Measurements from ENCODE around the gene CALML4.
"Not testable (repeated sequence)": the region's sequence is repeated elsewhere in the genome, so short reads cannot be mapped to it uniquely, and the experiment has no call there.

The CALML4 gene

DNA sequence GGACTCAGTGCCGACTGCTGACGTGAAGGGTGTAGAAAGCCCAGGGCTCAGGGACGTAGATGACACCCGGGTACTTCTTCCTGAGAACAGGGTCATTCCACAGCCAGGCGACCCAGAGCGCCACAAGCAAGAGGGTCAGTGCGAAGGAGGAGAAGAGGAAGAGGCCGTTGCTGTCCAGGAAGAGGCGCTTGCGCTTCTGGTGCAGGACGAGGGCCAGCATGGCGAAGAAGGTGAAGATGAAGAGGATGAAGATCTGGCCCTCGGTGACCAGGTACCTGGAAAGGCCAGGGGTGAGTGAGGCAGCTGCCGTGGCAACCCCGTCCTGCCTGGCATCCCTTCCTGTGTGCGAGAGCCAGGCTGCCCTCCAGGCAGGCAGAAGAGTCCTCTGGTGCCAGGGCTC, 3.0 kb upstream of the CALML4 start:
- DNase-seq (ENCODE audit: low spot score): no peak

DNA sequence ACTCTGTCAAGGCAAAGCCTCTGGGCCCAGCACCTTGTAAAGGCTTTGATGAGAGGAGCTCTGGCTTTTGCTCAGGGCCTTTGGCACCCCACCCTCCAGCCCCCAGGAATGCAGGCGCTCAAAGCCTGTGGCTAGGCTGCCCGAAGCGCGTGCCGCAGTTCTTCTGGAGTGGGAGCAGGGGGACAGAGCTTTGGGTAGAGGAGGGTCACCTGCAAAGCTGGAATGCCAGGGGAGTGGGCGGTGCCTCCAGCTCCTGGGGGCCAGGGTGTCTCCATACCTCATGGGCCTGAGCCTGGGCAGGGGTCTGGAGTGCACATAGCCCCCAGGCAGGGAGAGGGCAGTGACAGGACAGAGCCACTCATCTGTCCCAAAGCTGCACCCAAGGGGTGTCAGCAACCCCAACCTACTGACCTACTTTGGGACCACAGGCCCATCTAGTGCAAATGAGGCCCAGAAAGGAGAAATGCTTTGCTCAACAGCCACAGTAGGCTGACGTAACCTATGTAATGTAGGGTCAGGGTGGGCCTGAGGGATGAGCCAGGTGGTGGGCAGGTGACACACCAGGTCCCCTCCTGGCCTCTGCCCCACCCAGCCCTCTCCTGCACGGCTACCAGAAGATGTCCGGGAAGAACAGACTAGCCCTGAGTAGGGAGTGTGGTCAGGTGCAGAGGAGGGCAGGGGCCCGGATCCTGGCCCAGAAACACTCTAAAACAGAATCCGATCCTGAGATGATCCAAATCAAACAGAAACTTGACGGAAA, 2.2 kb upstream of the CALML4 start:
- no peak for DNase-seq (ENCODE audit: low spot score)

DNA sequence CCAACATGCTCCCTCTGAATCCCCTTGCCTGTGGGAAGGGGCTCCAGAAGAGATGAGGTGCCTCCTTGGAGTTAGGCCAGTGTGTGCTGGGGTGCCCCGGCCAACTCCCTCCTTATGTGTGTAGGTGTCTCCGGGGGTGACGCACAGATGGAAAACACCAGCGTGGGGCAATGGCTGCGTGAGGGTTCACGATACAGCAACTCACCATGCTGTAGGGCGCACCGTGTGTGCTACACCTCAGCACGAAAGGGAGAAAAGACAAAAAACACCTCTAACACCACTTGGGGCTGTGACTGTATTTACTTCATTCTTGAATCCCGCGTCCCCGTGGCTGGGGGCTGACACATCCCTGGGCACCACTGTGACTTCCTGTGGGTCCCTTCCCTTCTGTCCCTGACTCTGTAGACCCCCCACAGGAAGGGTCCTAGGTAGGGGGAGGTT, 1.6 kb upstream of the CALML4 start:
- DNase-seq (ENCODE audit: low spot score): no peak

DNA sequence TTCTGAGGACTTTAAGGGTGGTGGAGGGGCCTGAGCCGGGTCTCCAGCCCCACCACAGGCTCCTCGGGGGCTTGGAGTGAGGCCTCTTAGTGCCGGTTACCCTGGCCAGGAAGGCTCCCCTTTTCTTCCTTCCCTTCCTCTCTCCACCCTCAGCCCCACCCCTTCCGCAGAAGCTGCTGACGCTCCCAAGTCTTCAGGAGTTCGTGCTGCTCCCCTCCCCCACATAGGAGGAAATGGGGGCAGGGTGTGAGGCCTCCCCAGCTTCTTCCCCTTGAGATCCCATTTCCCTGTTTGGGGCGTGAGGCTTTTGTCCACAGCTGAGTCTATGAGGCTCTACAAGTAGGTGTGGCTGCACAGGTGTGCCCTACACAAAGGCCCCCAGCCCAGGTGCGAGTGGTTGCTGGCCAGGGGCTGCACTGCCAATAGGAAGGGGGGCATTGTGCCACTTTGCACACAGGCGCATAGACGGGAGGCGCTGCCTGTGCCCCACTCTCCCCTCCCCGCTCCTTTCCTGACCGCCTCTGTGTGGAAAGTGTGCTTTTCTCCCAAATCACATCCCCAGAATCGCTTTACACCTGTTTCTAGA, 915 bp upstream of the CALML4 start:
- DNase-seq (ENCODE audit: low spot score): no peak

DNA sequence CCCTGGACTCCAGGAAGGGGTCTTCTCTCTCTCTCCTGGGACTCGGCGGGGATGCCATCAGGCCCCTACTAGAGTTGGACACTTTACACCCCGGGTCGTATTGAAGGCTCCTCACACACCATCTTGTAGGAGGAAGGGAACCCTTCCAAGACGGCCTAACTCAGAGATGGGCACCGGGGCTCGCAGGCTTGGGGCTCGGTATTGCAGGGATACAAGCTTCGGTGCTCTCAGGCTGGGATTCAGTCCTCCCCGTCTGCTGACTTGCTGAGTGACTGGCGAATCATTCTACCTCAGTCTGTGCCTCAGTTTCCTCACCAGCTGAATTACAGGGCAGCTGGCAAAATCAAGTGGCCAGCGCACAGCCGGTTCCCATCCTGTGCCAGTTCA, 419 bp upstream of the CALML4 start:
- DNase-seq (ENCODE audit: low spot score): no peak

DNA sequence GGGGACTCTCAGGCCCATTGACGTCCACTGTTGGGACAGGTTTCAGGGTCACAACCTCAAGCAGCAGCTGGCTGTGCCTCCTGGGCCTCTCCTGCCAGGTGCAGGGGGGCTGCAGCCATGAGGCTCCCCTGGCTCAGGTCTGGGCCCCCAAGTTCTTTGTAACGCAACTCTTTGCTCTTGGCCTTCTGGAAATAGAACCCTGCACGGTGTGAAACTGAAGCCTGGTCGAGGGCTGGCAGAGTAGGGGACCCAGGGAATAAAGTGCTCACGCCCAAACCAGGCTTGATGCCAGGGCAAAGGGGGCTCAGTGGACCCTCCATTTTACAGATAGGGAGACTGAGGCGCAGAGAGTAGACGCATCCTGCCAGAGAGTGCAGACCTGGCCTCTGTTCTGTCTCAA, 771 bp downstream of the CALML4 start:
- DNase-seq (ENCODE audit: low spot score): no peak

DNA sequence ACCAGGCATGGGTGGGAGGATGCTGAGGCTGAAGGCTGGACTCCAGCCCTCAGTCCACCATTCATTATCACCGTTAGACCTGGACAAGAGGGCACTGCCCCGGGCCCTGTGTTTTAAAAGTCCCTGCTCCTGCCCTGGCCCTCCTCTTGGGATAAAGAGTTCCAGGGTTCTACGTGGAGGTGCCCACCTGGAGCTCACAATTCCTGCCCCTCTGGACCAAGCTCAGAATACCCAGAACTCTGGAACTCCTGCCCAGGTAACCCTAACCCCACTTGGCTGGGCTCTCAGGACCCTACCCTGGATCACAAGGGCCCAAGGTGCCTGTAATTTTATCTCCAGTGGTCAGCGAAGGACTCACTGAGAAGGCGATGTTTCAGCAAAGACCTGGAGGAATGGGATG, 1.2 kb downstream of the CALML4 start:
- DNase-seq (ENCODE audit: low spot score): no peak

DNA sequence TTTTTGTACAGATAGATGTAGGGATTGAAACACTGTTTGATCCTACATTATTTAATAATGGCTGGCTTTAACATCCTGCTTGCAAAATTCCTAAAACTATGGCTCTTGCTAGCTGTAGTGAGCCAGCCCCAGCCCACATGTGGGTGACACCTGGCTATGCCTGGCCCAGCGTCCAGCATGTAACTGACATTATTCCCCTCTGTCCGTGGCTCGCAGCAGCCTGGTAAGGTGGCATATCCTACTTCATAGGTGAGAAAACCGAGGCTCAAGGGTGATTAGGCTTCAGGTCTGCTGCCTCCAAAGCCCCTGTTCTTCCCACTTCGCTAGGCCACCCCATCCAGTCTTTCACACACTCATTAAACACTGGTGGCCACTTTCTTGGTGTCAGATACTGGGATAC, 1.6 kb downstream of the CALML4 start:
- no peak for DNase-seq (ENCODE audit: low spot score)

DNA sequence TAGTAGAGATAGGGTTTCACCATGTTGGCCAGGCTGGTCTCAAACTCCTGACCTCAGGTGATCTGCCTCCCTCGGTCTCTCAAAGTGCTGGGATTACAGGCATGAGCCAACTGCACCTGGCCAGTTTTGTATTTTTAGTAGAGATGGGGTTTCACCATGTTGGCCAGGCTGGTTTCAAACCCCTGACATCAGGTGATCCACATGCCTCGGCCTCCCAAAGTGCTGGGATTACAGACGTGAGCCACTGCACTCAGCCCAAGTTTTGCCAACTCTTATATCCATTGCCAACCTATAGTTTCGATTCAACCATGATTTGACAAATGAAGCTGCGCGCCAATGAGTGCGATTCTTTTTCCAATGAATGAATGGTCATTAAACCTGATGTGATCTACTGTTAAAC, 2.1 kb downstream of the CALML4 start:
- DNase-seq (ENCODE audit: low spot score): not testable (repeated sequence)

DNA sequence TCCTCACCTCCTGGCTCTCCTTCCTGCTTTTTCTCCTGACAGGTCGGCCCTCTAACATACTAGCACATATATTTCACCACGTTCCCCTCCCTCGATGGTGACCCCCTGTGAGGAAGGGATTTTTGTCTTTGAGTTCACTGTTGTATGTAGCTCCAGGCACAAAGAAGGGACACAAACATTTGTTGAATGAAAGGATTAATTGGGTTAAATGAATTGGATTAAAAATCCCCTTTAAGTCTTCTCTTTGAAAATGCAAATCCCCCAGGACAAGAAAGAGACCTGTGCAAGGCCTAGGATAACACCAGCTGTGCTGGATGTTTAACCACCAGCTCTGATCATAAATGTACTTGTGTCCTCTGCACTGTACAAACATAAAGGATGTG, 3.3 kb downstream of the CALML4 start:
- no peak for DNase-seq (ENCODE audit: low spot score)

DNA sequence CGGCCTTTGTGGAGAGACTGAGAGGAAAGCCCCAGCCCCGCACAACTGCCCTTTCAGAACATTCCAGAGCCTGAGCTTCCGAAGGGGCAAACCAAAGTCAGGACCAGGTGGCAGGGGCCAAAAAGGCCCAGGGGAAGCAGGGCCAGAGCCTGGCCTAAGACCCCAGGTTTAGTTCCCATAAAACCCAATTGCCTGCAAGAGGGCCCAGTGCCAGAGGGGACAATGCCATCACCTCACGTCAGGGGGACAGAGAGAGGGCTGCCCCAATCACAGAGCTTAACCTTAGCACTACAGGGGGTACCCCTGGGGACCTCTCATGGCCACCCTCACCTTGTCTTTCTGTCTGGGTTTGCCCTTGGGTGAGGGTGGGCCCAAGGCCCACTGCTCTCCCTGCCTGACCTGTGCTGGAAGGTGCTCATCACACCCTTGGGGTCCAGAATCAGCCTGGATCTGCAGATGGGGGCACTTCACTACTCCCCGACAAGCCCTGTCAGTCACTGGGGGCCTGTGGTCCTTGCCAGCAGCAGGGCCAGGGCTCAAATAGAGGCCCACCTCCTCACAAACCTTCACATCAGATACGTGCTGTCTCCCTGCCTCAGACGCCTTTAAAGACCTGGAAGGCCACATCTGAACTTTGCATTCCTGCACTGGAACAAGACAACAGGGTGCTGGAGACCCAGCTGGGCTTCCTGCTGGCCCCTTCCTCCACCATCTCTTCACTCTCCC, 3.8 kb downstream of the CALML4 start:
- DNase-seq (ENCODE audit: low spot score): no peak

DNA sequence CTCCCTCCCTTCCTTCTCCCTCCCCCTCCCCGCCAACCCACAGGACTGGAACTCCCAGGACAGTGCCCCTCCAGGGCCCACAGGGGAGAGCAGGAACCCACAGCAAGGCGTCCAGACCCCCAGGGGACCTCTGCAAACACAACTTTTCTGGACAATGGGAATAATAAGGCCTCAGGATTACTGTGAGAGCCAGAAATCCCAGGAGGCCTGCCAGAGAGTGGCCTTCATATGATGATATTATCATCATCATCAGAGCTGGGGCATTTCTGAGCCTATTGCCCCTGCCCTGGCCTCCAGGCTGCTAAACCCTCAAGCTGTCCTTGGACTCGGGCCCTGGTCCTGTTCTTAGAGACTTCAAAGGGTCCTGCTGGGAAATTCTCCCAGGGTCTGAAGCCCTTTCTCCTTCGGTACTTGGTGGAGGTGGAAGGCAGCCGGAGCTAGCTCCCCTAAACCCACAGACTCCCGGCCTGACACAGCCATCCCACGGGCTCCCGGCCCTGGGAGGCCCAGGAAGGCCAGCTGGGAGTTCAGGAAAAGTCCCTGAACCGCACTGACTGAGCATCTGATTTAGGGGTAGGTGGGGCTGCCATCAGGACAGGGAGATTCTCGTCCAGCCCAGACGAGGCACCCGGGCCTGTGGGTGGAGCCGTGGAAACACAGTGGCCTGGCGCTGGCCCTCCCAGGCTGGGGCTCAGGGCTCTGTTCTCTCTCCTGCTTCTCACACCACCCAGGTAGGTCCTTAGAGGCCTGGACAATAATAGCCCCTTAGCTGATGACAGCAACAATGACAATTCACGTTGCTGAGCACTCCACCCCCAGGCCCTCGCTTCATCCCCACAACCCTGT, 4.9 kb downstream of the CALML4 start:
- no peak for DNase-seq (ENCODE audit: low spot score)

DNA sequence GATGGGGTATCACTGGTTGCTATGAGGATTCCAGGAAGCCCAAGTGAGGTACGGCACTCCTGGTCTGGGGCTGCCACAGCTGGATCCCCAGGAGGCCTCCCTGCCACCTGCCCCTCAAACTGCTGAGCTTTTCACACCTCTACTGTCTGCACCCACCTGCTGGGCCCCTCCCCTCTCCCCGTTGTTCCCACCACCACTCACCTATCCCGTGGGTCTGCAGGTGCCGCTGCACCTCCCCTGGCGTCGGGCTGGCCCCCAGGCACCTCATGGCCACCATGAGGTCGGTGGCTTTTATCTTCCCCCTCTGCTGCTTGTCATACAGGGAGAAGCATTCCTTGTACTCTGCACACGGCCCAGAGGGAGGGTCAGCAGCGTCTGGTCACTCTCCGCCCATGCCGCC, 5.8 kb downstream of the CALML4 start:
- DNase-seq (ENCODE audit: low spot score): no peak

DNA sequence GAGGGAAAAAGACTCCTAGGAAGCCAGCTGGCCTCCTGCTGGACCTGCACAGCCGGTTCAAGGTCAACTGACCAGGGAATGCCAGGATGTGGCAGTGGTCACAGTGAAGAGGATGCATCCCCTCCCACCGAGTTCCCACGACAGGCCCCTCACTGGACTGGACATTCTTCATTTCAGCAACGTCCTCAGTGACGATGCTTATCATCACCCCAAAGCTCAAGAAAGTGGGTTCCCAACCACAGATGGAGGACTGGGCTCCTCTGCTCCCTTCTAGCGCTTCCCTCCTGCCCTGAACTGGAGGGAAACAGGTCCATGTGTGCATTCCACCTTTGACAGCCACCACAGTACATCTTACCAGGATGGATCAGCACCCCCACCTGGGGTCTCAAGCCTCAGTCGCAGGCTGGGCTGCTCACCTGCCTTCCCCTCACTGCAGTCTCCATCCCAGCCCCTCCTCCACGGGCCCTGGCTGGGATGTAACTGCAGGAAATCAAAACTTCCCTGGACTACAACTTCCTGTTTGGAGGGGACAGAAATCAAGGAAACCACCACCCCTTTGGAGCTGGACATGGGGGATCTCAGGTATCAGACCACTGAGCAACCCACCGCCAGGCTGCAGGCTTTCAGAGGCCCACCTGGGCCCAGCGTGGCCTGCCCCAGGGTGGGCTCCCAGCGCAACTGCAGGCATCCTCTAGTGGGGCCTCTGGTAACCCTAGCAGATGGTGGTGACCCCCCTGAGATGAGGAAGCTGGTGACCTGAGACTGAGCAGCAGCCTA, 7.3 kb downstream of the CALML4 start:
- no peak for DNase-seq (ENCODE audit: low spot score)

DNA sequence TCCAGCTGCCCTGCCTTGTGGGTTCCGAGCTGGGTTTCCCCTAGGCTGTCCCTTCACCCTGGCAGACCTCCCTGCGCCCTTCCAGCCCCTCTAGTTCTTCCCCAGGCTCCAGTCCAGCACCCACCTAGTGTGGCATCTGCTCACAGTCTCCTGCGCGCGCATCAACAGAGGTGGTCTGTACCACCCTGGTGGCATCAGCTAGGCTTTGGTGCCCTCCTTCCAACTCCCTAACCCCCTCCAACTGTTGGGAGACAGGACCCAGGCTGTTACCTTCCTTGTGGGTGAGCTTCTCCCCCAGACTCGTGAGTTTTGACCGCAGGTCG, 8.0 kb downstream of the CALML4 start:
- no peak for DNase-seq (ENCODE audit: low spot score)

DNA sequence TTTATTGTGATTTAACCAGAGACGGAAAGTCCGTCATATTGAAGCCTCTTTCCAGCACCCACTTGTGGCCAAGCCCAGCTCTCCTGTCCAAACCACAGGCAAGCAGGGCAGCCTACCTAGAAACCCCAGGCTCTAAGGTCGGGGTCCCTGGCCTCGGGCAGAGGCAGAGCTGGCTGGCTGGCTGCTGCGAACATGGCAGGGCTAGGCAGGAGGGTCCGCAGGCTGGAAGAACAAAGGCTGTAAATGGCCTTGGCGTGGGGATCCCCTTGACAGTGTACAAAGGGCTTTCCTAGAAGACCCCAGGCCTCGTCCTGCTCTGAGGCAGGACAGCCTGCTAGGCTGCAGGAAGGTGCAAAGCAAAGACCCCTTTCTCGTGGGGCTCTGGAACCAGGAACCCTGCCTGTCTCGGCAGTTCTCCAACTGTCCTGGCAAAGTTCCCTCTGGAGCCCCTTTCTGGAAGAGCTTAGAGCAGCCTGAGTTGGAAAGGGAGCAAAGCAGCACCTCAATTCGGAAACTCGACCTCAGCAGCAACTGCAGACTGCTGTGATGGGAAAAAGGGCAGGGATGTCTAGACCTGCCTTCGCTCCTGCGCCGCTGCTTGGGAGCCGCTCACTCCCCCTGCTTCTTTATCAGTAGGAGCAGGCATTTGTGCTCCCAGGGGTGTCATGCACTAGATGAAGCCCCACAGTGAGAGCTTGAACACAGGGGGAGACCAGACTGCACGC, 8.5 kb downstream of the CALML4 start:
- no peak for DNase-seq (ENCODE audit: low spot score)

DNA sequence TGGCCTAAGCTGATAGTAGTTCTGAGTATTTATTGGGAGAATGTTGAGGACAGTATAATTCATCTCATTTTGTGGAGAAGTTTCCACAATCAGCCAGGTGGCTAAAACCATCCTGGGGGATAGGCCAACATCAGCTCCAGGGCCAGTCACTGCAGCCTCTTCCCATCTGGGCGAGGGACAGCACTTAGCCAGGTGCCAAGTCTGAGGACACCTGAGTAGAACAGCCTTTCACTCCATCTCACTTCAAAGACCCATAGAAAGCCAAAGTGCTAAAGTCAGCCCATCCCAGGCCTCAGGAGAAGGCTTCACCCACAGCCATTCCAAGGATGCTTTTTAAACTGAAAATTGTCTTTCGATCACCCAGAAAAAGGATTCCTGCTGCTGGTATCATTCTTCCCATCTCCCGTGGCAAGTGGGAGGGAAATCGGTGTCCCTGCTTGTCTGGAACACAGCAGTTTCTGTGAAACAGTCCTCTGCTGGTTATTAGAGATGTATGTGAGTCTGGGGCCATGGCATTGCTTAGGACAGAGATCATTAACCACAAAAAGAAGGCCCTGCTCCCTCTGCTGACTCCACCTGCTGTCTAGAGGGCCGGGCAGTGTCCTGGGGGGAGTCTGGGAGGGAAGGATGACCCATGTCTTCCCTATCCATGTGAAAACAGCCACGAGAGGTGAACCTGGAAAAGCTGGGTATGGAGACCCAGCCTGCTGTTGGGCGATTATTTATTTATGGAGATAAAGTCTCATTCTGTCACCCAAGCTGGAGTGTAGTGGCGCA, 9.6 kb downstream of the CALML4 start:
- DNase-seq (ENCODE audit: low spot score): no peak

DNA sequence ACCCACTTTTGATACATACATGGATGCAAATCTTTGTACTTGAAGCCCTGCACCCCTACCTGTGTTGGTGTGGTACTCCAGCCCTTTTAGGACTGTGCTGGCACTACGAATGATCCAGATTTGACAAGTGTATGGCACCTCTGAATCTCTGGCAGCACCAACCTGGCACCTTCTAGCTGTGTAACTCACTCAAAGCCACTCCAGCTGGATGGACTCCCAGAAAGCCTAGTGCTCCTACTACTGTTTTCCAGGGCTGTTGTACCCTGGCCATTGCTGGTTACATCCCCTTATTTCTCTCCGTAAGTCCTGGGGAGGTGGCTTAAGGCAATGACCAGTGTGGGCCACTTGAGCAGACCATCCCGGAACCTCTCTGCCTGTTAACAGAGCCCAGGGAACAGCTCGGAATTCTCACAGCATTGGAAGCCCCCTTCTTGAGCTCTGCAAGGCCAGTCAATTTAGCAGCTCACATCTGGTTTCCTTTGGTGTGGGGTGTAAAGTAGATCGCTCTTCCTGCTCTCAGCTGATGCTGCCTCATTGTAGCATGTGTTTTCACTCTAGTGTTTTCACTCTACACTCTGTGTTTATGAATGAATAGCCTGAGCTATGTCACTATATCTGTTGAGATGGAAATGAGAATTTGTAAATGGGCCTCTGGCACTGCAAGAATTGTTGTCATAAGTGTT, 12.2 kb downstream of the CALML4 start:
- DNase-seq (ENCODE audit: low spot score): no peak

DNA sequence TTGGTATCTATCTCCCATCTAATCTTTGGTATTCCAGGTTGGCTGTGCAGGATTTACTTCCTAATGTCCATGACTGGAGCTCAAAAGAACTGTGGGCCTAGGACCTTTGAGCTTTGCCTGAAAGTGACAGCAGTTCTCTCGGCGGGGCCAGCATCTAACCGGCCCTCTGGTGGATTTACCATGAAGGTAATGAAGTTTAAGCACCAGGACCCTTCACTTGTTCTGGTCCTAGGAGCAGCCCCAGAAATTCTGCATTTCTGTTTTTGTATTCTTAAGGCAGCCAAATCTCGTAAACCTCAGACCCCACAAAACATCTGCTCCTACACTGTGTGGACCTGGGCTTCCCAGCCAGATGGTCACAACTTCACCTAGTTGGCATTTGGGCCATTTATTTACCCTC, 13.0 kb downstream of the CALML4 start:
- no peak for DNase-seq (ENCODE audit: low spot score)

DNA sequence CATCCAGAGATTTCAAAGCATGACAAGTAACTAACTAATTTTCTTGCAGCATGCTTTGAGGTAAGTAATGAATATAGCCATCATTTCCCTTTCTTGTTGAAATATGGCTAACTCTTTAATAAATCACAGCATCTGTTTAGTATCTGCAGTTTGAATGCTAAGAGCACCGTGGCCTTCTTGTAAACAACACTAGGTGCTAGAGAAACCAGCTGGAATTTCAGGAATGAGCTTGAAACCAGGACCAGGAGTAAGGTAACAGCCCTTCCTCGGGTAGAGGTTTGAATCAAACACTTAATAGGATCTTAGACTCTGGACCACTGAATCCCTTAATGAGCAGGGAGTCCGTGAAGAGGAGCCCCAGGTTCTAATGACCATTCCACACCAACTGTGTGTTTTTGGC, 13.6 kb downstream of the CALML4 start:
- no peak for DNase-seq (ENCODE audit: low spot score)
